Right lobe of liver (tissue), 6 donors: ENCODE measurements around the gene DSC1. TPM values are rescaled to one million over a fixed set of nuclear protein-coding genes. Genes with fewer than 3 reads are reported as not detected.

Experiments used
- ATAC-seq, 4 donors: fragments of 200-7000 bp; cut with Tn5 transposase; one replicate each; pipeline ENCODE4 v1.9.1; 2020; ENCODE audit warnings: mild to moderate bottlenecking in 4 of 4, moderate library complexity in 4 of 4
- DNase-seq, 3 donors: peaks; one replicate each; pipeline ENCODE4 v3.0.0-alpha.2; 2020
- H3K27ac ChIP-seq, 3 donors: fragments of 200-600 bp; one replicate each; pipeline ENCODE4 v1.8.0; 2022
- H3K27me3 ChIP-seq, 2 donors: fragments of 200-600 bp; one replicate each; pipeline ENCODE4 v1.8.0; 2022
- H3K36me3 ChIP-seq, 4 donors: fragments of 200-600 bp; sonication (generic) in 1 of 4; one replicate each; pipeline versions ENCODE4 v1.5.1 to v1.8.0; 2017 to 2022; ENCODE audit warnings: control low read depth in 1 of 4
- H3K4me1 ChIP-seq, 4 donors: fragments of 200-600 bp; sonication (generic) in 1 of 4; one replicate each; pipeline versions ENCODE4 v1.5.1 to v1.8.0; 2017 to 2022; ENCODE audit warnings: control low read depth in 1 of 4
- H3K4me3 ChIP-seq, 3 donors: fragments of 200-600 bp; one replicate each; pipeline ENCODE4 v1.8.0; 2022
- H3K9me3 ChIP-seq, 4 donors: fragments of 200-600 bp; sonication (generic) in 1 of 4; one replicate each; pipeline versions ENCODE4 v1.5.1 to v1.8.0; 2017 to 2022; ENCODE audit warnings: control low read depth in 1 of 4
- POLR2A ChIP-seq: fragments of 450-650 bp; IDR thresholded peaks from one replicate; pipeline ENCODE4 v1.6.1; 2017; ENCODE audit warnings: antibody characterized with exemption, mild to moderate bottlenecking
- WGBS: methylation state at CpG from one replicate; pipeline ENCODE4 v1.1.6; 2018; ENCODE audit warnings: low coverage, low lambda C conversion rate; ENCODE audit not compliant: insufficient coverage; ENCODE audit errors: missing lambda C conversion rate; 5-methylcytosine and 5-hydroxymethylcytosine counted together
- intact Hi-C, 2 donors: fragments of 100-400 bp; cut with DNase I; formaldehyde crosslinking; loops; one replicate each; pipeline versions ENCODE4 v1.11.2 to v1.14.1; 2022
- total RNA-seq, 6 experiments: library from RNA; depleted of rRNA in 2 of 6; stranded (reverse); fragments of >200 nt in 2 of 6; fragmentation: NEBNext Ultra II Directional in 3 of 6; extraction: Animal tissue kit (Norgen Biotek cat#: 25700) in 3 of 6; gene quantifications; one replicate each; pipeline versions ENCODE4 v1.1.0 to v1.2.4, GENCODE V29; 2016 to 2023
- TF ChIP-seq, protein P1 (sequence below), 4 donors: fragments of 200-600 bp in 3 of 4; fragments of 450-650 bp in 1 of 4; IDR thresholded peaks; one replicate each; pipeline versions ENCODE4 v1.5.1 to v1.8.0; 2016 to 2022; ENCODE audit warnings: antibody characterized with exemption in 4 of 4, mild to moderate bottlenecking in 2 of 4
- donor health status: DM: no; HTN: yes; CAD: no.
- donor health status: DM: no; HTN: no; CAD: no.
- donor health status: DM: no; HTN: no; CAD: no.
- donor health status: DM: no; HTN: yes; CAD: no.
- donor health status: DM: no; HTN: yes; CAD: no.

Gene DSC1
- total RNA-seq, 6 experiments from 2014 or later = not detected

DNA sequence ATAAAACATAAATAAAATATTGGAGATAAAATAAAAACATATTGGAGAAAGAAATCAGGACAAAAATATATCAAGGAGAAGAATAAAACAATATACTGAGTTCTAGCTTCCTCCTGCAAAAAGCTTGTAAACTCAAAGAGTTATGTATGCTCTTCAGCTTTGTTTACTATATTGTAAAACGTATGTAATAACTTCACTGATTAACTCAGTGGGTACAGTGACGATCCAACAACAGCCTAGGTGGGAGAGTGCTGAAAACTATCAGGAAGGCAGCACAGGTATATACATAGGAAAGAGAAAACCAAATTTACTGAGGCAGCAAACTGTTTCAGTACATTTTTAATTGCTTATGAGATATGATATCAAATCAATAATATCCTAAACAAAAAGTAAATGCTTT lies 68.8 kb downstream of the DSC1 start:
- no peak for TF ChIP-seq POLR2A
- TF ChIP-seq, protein P1, sequence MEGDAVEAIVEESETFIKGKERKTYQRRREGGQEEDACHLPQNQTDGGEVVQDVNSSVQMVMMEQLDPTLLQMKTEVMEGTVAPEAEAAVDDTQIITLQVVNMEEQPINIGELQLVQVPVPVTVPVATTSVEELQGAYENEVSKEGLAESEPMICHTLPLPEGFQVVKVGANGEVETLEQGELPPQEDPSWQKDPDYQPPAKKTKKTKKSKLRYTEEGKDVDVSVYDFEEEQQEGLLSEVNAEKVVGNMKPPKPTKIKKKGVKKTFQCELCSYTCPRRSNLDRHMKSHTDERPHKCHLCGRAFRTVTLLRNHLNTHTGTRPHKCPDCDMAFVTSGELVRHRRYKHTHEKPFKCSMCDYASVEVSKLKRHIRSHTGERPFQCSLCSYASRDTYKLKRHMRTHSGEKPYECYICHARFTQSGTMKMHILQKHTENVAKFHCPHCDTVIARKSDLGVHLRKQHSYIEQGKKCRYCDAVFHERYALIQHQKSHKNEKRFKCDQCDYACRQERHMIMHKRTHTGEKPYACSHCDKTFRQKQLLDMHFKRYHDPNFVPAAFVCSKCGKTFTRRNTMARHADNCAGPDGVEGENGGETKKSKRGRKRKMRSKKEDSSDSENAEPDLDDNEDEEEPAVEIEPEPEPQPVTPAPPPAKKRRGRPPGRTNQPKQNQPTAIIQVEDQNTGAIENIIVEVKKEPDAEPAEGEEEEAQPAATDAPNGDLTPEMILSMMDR (IDR thresholded peaks at IDR 0.05) = no peak
- no peaks in the 10 kb centered on the region for H3K27me3 ChIP-seq
- no peak overlapping the region for H3K27ac ChIP-seq
- no peak overlapping the region for H3K4me3 ChIP-seq
- WGBS = 56% methylated on average over 2 of the region's 2 CpGs
- no peaks in the 10 kb centered on the region for H3K4me1 ChIP-seq
- no peak for ATAC-seq
- H3K9me3 ChIP-seq = no peaks in the 10 kb centered on the region
- intact Hi-C loops = no loop called here
- H3K36me3 ChIP-seq = peaks cover 0 to 11% (median 2%) of the 10 kb centered on the region in 4 donors
- DNase-seq = no peak

DNA sequence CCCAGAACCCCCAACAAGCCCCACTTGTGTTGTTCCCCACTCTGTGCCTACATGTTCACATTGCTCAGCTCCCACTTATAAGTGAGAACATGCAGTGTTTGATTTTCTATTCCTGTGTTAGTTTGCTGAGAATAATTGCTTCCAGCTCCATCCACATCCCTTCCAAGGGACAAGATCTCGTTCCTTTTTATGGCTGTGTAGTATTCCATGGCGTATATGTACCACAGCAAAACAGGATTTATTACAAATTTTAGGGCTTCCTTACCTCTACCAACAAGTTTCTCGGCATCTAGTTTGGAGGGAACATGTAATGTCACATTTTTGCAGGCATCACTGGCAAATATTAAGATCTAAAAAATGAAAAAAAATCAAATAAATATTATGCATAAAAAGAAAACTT lies 69.4 kb downstream of the DSC1 start:
- DNase-seq = no peak
- Histone ChIP-seq H3K4me3 (no peak overlapping the region), H3K27me3 (no peaks in the 10 kb centered on the region), H3K9me3 (no peaks in the 10 kb centered on the region), H3K36me3 (peaks cover 0 to 11% (median 2%) of the 10 kb centered on the region in 4 donors), H3K4me1 (no peaks in the 10 kb centered on the region), H3K27ac (no peak overlapping the region)
- ATAC-seq = no peak
- 87% methylated on average over 3 of the region's 3 CpGs for WGBS
- intact Hi-C loops = no loop called here
- no peak for TF ChIP-seq POLR2A
- TF ChIP-seq, protein P1 (IDR thresholded peaks at IDR 0.05) = no peak

DNA sequence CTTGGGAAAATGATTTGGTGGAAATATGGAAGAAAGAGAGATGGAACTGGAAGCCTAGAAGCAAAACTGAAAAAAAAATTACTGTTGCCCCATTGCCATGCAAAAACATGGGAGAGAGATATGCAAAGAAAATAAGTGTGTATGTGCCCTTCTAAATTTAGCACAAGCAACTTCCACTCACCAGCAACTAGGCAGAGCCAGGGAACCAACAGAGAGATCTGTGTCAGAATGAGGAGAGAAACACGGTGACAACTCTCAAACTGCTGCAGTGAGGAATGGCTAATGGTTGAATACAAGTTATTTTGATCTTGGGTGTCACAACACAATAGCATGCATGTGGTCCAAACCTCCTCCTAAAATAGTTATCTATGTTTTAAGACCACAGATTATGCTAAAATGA lies 71.3 kb downstream of the DSC1 start:
- 73% methylated on average over 1 of the region's 1 CpG for WGBS

DNA sequence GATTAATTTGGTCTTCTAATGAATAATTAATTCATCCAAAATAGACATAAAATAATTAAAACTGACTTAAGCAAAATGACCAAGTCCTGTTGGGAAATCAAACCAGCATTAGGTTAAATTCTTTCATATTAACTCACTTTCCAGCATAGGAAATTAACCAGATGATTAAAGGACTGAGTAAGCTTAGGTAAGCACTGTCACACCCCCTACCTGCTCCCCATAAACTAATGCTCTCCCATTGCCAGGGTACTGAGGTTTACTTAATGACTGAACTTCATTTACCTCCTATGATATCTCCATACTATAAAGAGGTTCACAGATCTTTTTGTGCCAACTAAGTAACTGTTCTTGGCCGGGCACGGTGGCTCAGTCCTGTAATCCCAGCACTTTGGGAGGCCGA lies 74.1 kb downstream of the DSC1 start:
- no peaks in the 10 kb centered on the region for H3K4me1 ChIP-seq
- ATAC-seq = no peak
- no peak overlapping the region for H3K27ac ChIP-seq
- 67% methylated on average over 1 of the region's 3 CpGs for WGBS
- intact Hi-C loops = no loop called here
- H3K27me3 ChIP-seq = no peaks in the 10 kb centered on the region
- H3K36me3 ChIP-seq = peaks cover 0 to 20% (median 5%) of the 10 kb centered on the region in 4 donors
- no peak for DNase-seq
- TF ChIP-seq POLR2A = no peak
- TF ChIP-seq, protein P1 (IDR thresholded peaks at IDR 0.05) = no peak
- no peaks in the 10 kb centered on the region for H3K9me3 ChIP-seq
- no peak overlapping the region for H3K4me3 ChIP-seq

More for the DNA sequence above, 71.3 kb downstream of the DSC1 start:
- H3K27ac ChIP-seq = no peak overlapping the region
- H3K36me3 ChIP-seq = peaks cover 0 to 13% (median 5%) of the 10 kb centered on the region in 4 donors
- H3K4me3 ChIP-seq = no peak overlapping the region
- H3K4me1 ChIP-seq = no peaks in the 10 kb centered on the region
- TF ChIP-seq POLR2A = no peak
- TF ChIP-seq, protein P1 (IDR thresholded peaks at IDR 0.05) = no peak
- intact Hi-C loops = no loop called here
- ATAC-seq = no peak
- no peaks in the 10 kb centered on the region for H3K27me3 ChIP-seq
- DNase-seq = no peak
- no peaks in the 10 kb centered on the region for H3K9me3 ChIP-seq

DNA sequence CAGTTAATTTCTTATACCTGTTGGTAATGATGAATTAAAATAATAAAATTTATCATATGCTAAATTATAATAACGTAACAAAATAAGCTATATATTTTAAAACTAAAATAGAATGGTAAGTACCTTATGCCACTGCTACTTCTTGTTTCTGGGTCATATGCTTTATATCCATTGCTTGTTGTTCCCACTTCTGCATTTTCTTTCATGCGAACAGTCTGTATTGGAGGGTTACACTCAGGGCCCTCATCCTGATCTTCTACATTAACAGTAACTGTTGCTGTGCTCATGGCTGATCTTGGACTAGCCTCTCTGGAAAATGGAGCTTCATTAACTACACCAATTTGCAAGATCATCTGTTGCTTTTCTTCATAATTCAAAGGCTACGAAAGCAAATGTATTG lies 82.7 kb downstream of the DSC1 start:
- peak in 1 of 4 donors; percentile 46 for ATAC-seq
- H3K36me3 ChIP-seq = peaks cover 0 to 24% (median 0%) of the 10 kb centered on the region in 4 donors

More for the DNA sequence above, 82.7 kb downstream of the DSC1 start:
- Histone ChIP-seq H3K27ac (no peak overlapping the region), H3K9me3 (no peaks in the 10 kb centered on the region), H3K27me3 (no peaks in the 10 kb centered on the region), H3K4me3 (no peak overlapping the region), H3K4me1 (no peaks in the 10 kb centered on the region)
- intact Hi-C loops = no loop called here
- no peak for DNase-seq
- WGBS = 77% methylated on average over 3 of the region's 3 CpGs
- TF ChIP-seq POLR2A = no peak
- TF ChIP-seq, protein P1 (IDR thresholded peaks at IDR 0.05) = no peak
